BLaER1 (cell line): ENCODE data around the gene DKC1.
A peak's percentile ranks its signal among the peaks of the same experiment; 100 is the strongest.

Experiments
- H3K27ac ChIP-seq: shearing (Covaris generic); formaldehyde crosslinking; 2 replicates; pipeline ENCODE4 v1.8.1; 2022
- H3K27me3 ChIP-seq: shearing (Covaris generic); formaldehyde crosslinking; 2 replicates; pipeline ENCODE4 v1.8.1; 2022
- H3K36me3 ChIP-seq: shearing (Covaris generic); formaldehyde crosslinking; 2 replicates; pipeline ENCODE4 v1.8.1; 2022
- H3K4me1 ChIP-seq: shearing (Covaris generic); formaldehyde crosslinking; 2 replicates; pipeline ENCODE4 v1.8.1; 2022
- H3K4me2 ChIP-seq: shearing (Covaris generic); formaldehyde crosslinking; 2 replicates; pipeline ENCODE4 v1.8.1; 2022
- H3K4me3 ChIP-seq: shearing (Covaris generic); formaldehyde crosslinking; 2 replicates; pipeline ENCODE4 v1.8.1; 2022
- H3K9ac ChIP-seq: shearing (Covaris generic); formaldehyde crosslinking; 2 replicates; pipeline ENCODE4 v1.8.1; 2022
- H3K9me3 ChIP-seq: shearing (Covaris generic); formaldehyde crosslinking; 2 replicates; pipeline ENCODE4 v1.8.1; 2022
- H4K20me1 ChIP-seq: shearing (Covaris generic); formaldehyde crosslinking; 2 replicates; pipeline ENCODE4 v1.8.1; 2022
- Cebpa-rat ChIP-seq: shearing (Covaris generic); IDR thresholded peaks from 2 replicates; pipeline ENCODE4 v1.8.1; 2022

Gene DKC1

GRCh38 chrX:154750301-154751202, 12.1 kb upstream of the DKC1 start, which contains the start of gene GAB3:
GAB3 (minus strand) TSS chrX:154751077; CDS start chrX:154751025, 52 bp downstream.
- no peak for TF ChIP-seq Cebpa-rat
- Histone ChIP-seq H3K4me3 (peak within 1 kb of the TSS; percentile 72), H4K20me1 (0 out of 2 replicates have a peak, but pooled peaks cover 8% of the 10 kb centered on the region), H3K4me2 (peak within 1 kb of the TSS; percentile 84), H3K9ac (peak within 1 kb of the TSS; percentile 77), H3K36me3 (no peaks in the 10 kb centered on the region), H3K9me3 (peaks cover 5% of the 10 kb centered on the region; the same call in 1 of the 2 replicates), H3K27ac (peak within 1 kb of the TSS; percentile 81), H3K27me3 (peaks cover 51% of the 10 kb centered on the region), H3K4me1 (peaks cover 33% of the 10 kb centered on the region)

DNA sequence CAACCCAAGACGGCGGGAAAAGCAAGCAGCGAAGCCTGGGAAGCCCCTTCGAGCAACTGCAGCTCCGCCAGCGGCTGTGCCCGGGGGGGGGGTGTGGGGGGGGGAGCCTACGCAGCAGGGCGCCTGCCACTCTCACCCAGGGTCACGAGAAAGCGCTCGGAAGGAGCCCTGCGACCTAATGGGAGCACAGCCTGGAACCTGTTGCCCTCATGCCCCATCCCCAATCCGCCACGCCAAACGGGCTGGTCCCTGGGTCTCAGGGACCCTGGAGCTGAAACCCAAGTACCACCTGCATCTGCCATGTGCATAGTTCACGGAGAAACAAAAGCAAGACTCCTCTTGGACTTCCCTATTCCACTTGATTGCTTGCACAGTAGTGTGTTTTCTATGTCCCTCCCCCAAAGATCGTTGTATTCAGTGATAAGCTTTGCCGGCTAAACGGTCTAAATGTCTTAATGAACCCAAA, 11.4 kb upstream of the DKC1 start:
- 0 out of 2 replicates have a peak, but pooled peaks cover 8% of the 10 kb centered on the region for H4K20me1 ChIP-seq
- H3K4me2 ChIP-seq = peak overlapping the region; percentile 84
- H3K27ac ChIP-seq = peak overlapping the region; percentile 81
- H3K36me3 ChIP-seq = no peaks in the 10 kb centered on the region
- peaks cover 33% of the 10 kb centered on the region for H3K4me1 ChIP-seq
- H3K27me3 ChIP-seq = peaks cover 56% of the 10 kb centered on the region
- no peak for TF ChIP-seq Cebpa-rat
- no peaks in the 10 kb centered on the region for H3K9me3 ChIP-seq
- H3K4me3 ChIP-seq = peak overlapping the region; percentile 72
- peak overlapping the region; percentile 77 for H3K9ac ChIP-seq

DNA sequence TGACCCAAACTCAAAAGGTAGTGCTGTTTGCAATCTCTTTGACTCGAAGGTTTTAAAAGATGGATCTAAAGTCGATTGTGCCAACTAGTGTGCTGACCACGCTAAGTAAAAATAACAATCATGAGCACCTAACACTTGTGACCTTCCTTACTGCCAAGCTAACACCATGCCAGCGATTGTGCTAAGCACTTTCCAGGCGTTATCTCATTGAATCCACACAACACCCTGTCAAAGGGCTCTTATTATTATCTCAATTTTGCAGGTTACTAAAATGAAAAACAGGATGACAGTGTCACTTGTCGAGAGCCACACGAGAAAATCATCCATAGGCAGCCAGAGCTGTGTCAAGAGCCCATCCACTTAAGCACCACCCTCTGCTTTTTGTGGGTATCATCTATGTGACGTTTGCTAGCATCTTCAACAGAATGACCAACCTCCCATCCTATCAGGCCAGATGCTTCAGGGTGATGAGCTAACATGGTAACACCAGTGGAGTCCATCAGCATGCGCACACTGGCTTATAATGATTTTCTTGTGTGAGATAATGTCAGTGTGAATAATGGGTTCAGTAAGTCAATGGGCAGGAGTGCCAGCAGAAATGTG, 10.9 kb upstream of the DKC1 start:
- Histone ChIP-seq H3K36me3 (no peaks in the 10 kb centered on the region), H3K4me3 (peak overlapping the region; percentile 72), H4K20me1 (0 out of 2 replicates have a peak, but pooled peaks cover 8% of the 10 kb centered on the region), H3K4me1 (peaks cover 33% of the 10 kb centered on the region), H3K9me3 (no peaks in the 10 kb centered on the region), H3K27ac (peak overlapping the region; percentile 81; the same call in 1 of the 2 replicates), H3K9ac (peak overlapping the region; percentile 77; the same call in 1 of the 2 replicates), H3K27me3 (peaks cover 51% of the 10 kb centered on the region), H3K4me2 (peak overlapping the region; percentile 62)
- TF ChIP-seq Cebpa-rat = no peak

DNA sequence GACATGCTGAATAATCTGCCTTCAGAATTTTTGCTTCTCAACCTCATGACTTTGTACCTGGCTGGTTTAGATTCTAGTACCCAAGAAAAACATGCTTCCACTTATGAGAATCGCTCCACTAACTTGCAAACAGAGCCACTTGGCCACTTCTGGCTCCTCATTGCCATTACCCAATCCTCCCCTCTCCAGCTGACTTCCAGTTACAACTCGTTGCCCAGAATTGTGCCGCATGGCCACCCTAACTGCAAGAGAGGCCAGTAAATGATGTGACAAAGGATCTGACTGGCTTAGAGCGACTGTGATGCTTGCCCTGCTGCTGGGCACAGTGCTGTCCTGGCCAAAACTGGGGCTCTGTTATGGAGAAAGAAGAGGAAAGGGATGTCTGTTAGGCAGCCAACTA, 4.0 kb upstream of the DKC1 start:
- Histone ChIP-seq H4K20me1 (no peaks in the 10 kb centered on the region), H3K4me1 (peaks cover 7% of the 10 kb centered on the region), H3K9ac (no peak overlapping the region), H3K4me2 (no peak overlapping the region), H3K27me3 (peaks cover 46% of the 10 kb centered on the region), H3K4me3 (no peak overlapping the region), H3K36me3 (no peaks in the 10 kb centered on the region), H3K9me3 (no peaks in the 10 kb centered on the region; the same call in 1 of the 2 replicates), H3K27ac (no peak overlapping the region)
- TF ChIP-seq Cebpa-rat = no peak

DNA sequence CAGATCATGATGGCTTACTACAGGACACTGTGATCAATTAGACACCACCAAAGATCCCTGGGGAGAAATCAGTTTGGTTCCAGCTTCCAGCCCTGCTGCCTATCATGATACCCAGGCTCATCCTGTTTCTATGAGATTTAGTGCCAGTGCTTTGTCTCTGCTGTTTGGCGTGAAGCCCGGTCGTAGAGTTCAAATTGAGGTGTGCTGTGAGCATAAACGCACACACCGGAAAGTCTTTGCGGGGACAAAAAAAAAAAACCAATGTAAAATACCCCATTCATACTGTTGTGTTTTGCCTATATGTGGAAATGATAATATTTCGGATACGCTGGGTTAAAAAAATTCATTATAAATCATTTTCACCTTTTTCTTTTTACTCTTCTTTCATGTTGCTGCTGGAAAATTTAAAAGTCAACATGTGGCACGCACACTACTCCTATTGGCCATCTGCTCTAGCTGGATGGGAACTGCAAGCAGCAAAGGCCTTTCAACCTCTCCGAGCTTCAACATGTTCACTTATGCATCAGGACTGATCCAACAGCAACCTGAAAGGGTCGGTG, 607 bp upstream of the DKC1 start:
- H3K4me1 ChIP-seq = peaks cover 13% of the 10 kb centered on the region
- peak overlapping the region; percentile 95; the same call in 1 of the 2 replicates for H3K27ac ChIP-seq
- no peak for TF ChIP-seq Cebpa-rat
- H3K9me3 ChIP-seq = no peaks in the 10 kb centered on the region; the same call in 1 of the 2 replicates
- peaks cover 23% of the 10 kb centered on the region for H3K36me3 ChIP-seq
- peak overlapping the region; percentile 79 for H3K4me3 ChIP-seq
- peaks cover 45% of the 10 kb centered on the region for H3K27me3 ChIP-seq
- peak overlapping the region; percentile 91 for H3K9ac ChIP-seq
- peaks cover 26% of the 10 kb centered on the region for H4K20me1 ChIP-seq
- H3K4me2 ChIP-seq = peak overlapping the region; percentile 57

DNA sequence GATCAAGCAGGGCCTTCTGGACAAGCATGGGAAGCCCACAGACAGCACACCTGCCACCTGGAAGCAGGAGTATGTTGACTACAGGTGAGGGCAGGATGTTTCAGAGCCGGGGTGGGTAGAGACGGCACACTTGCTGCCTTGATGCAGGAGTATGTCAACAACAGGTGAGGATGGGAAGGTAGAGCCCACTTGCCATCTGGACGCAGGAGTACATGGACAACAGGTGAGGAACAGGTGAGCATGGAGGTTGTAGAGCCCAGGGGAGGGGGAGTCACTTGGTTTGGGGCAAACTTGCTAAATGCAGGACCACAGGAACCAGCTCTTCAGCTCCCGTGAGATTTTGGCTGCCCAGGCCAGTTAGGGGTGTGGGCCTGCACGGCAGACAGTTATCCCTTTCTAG, 12.0 kb downstream of the DKC1 start:
- Histone ChIP-seq H3K27ac (no peak overlapping the region), H3K4me1 (no peaks in the 10 kb centered on the region), H3K4me3 (no peak overlapping the region), H4K20me1 (peaks cover 73% of the 10 kb centered on the region), H3K9me3 (peaks cover 14% of the 10 kb centered on the region), H3K9ac (no peak overlapping the region), H3K27me3 (peaks cover 39% of the 10 kb centered on the region), H3K4me2 (no peak overlapping the region), H3K36me3 (peaks cover 95% of the 10 kb centered on the region)
- no peak for TF ChIP-seq Cebpa-rat

DNA sequence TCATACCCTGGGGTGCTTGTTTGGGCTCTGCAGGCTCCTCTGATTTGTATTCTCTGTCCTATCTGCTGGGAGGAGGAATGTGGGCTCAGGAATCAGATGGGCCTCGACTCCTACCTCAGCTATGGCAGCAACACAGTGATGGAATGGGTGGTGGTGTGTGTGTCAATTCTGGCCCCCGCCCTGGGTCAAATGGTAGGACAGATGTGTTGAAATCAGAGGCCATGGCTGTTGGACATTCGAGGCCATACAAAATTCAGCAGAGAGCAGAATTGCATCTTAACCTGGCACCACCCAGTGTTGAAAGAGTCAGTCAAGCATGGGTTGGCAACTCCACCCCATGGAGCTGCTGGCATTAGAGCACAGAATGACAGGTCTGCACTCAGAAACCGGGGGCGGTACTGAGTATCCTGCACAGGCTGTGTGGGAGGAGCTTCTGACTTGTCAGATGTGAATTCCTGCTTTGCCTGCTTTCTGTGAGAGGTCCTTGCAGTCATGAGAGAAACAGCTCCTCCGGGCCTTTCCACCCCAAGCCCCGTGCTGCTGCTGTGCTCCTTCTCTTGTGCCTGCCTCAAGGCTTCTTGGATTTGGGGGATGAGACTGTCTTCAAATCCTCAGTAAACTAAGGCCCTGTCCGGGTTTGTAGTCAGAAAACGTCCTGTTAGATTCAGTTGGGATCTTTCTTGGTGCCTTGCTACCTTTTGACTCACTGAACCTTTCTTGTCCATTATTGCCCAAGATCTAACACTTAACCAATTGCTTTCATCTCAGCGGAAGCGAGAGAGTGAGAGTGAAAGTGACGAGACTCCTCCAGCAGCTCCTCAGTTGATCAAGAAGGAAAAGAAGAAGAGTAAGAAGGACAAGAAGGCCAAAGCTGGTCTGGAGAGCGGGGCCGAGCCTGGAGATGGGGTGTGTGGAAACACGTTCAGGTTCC, 13.0 kb downstream of the DKC1 start:
- Histone ChIP-seq H3K27me3 (peaks cover 48% of the 10 kb centered on the region), H3K4me2 (no peak overlapping the region), H3K4me1 (no peaks in the 10 kb centered on the region), H3K9ac (no peak overlapping the region), H3K36me3 (peaks cover 90% of the 10 kb centered on the region), H4K20me1 (peaks cover 68% of the 10 kb centered on the region), H3K9me3 (peaks cover 14% of the 10 kb centered on the region), H3K27ac (no peak overlapping the region), H3K4me3 (no peak overlapping the region)
- TF ChIP-seq Cebpa-rat = no peak

DNA sequence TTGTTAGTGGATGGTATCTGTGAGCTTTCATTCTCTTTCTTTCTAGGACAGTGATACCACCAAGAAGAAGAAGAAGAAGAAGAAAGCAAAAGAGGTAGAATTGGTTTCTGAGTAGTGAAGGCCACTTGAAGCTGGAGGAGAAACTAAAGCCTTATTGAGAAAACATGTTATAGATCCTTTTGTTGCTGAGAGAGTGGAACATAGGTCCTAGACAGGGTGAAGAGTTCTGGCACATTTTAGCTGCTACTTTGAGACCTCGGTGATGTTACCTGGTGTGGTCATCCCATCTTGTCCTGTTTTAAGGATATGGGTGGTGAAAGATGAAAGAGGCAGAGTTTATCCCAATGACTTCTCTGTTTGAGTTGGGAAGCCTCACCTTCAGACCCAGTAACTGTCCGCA, 14.1 kb downstream of the DKC1 start:
- Histone ChIP-seq H4K20me1 (peaks cover 66% of the 10 kb centered on the region), H3K9ac (no peak overlapping the region), H3K36me3 (peaks cover 90% of the 10 kb centered on the region)

DNA sequence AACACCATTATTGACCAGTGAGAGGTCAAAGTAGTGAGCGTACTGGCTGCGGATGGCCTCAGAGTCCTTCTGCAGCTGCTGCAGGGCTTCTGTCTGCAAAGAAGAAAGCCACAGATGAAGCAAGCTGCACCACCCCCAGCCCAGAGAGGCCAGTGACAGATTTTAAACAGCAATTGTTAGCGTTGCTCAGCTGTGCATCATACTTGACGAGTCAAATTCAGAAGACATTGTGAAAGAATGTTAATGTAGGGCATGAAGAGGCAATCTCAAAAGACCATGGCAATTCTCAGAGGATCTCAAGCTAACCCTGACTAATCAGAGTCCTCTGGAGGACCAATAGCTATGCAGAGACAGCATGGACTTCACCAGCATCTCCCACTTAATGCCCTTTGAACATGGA, 16.6 kb downstream of the DKC1 start:
- no peak overlapping the region for H3K27ac ChIP-seq
- H3K27me3 ChIP-seq = peaks cover 83% of the 10 kb centered on the region
- no peaks in the 10 kb centered on the region for H3K9me3 ChIP-seq
- no peak for TF ChIP-seq Cebpa-rat
- H4K20me1 ChIP-seq = peaks cover 58% of the 10 kb centered on the region
- H3K4me2 ChIP-seq = no peak overlapping the region
- peaks cover 6% of the 10 kb centered on the region for H3K4me1 ChIP-seq
- no peak overlapping the region for H3K9ac ChIP-seq
- H3K36me3 ChIP-seq = peaks cover 85% of the 10 kb centered on the region
- H3K4me3 ChIP-seq = no peak overlapping the region

More for the DNA sequence above, 14.1 kb downstream of the DKC1 start:
- no peak overlapping the region for H3K4me2 ChIP-seq
- H3K4me1 ChIP-seq = no peaks in the 10 kb centered on the region
- H3K4me3 ChIP-seq = no peak overlapping the region
- TF ChIP-seq Cebpa-rat = no peak
- peaks cover 11% of the 10 kb centered on the region for H3K9me3 ChIP-seq
- no peak overlapping the region for H3K27ac ChIP-seq
- peaks cover 58% of the 10 kb centered on the region for H3K27me3 ChIP-seq
